DND-41 (cell line): ENCODE measurements around the gene ANXA7.

Experiments
- CTCF ChIP-seq: IDR thresholded peaks from 2 replicates; pipeline ENCODE4 v1.5.1; 2012; ENCODE audit warnings: borderline replicate concordance, low read length, moderate library complexity, mild to moderate bottlenecking; ENCODE audit not compliant: poor library complexity, severe bottlenecking; ENCODE audit errors: extremely low read depth
- EZH2 ChIP-seq: IDR thresholded peaks from 3 replicates; pipeline ENCODE4 v1.6.1; 2012; ENCODE audit warnings: borderline replicate concordance, low read depth, mild to moderate bottlenecking, moderate library complexity, low read length, inconsistent platforms; ENCODE audit not compliant: severe bottlenecking

- TF ChIP-seq CTCF (no peak), EZH2 (no peak)
These were observed 19.6 kb upstream of the ANXA7 start, which contains the start of gene MSS51 for GRCh38 chr10:73433538-73433867.
